Kidney (tissue), 14 donors: ENCODE measurements around the gene DNAJA2. TPM values are rescaled to one million over a fixed set of nuclear protein-coding genes. Genes with fewer than 3 reads are reported as not detected.
A peak's percentile ranks its signal among the peaks of the same experiment; 100 is the strongest.

Experiments
- DNase-seq, 5 donors: peaks; one replicate each; pipeline ENCODE4 v3.0.0-alpha.2; 2013 to 2020
- FAIRE-seq: peaks from 2 replicates; lab custom pipeline; 2012; peaks lifted over from hg19 to GRCh38; lab: Jason Lieb, UNC
- H3K27ac ChIP-seq, 2 donors: one replicate each; pipeline ENCODE4 v1.7.0; 2013; ENCODE audit warnings: low read depth in 2 of 2, low read length in 2 of 2, inconsistent platforms in 1 of 2
- H3K27me3 ChIP-seq: one replicate; pipeline ENCODE4 v1.7.1; 2013; ENCODE audit warnings: low read length, inconsistent platforms; ENCODE audit not compliant: control insufficient read depth, insufficient read depth
- H3K36me3 ChIP-seq, 3 donors: one replicate each; pipeline versions ENCODE4 v1.7.0 to v1.7.1; 2013; ENCODE audit warnings: low read length in 3 of 3, control low read depth in 1 of 3, inconsistent platforms in 1 of 3; ENCODE audit not compliant: insufficient read depth in 3 of 3, control insufficient read depth in 2 of 3
- H3K4me1 ChIP-seq, 3 donors: one replicate each; pipeline versions ENCODE4 v1.7.0 to v1.7.1; 2013; ENCODE audit warnings: low read length in 3 of 3, inconsistent platforms in 1 of 3, low read depth in 1 of 3; ENCODE audit not compliant: control insufficient read depth in 2 of 3, insufficient read depth in 2 of 3
- H3K4me3 ChIP-seq, 3 donors: one replicate each; pipeline versions ENCODE4 v1.7.0 to v1.8.1; 2013; ENCODE audit warnings: low read length in 3 of 3, control low read depth in 1 of 3, inconsistent platforms in 1 of 3
- H3K9ac ChIP-seq, 3 donors: one replicate each; pipeline versions ENCODE4 v1.7.0 to v1.7.1; 2013; ENCODE audit warnings: low read length in 3 of 3, control low read depth in 1 of 3, inconsistent platforms in 1 of 3
- H3K9me3 ChIP-seq, 3 donors: one replicate each; pipeline versions ENCODE4 v1.7.0 to v1.7.1; 2013; ENCODE audit warnings: low read length in 3 of 3, control low read depth in 1 of 3, inconsistent platforms in 1 of 3; ENCODE audit not compliant: control insufficient read depth in 2 of 3, insufficient read depth in 1 of 3
- intact Hi-C: fragments of 100-400 bp; cut with DNase I; formaldehyde crosslinking; loops from one replicate; pipeline ENCODE4 v1.11.1; 2022
- polyA plus RNA-seq: library from polyadenylated mRNA; stranded (reverse); fragments of 350-450 nt; fragmentation: Illumina TruSeq; extraction: RNeasy Lipid Tissue Mini Kit (QIAGEN cat#74804); gene quantifications from one replicate; pipeline ENCODE4 v1.2.3, GENCODE V29; 2014; ENCODE audit warnings: low read depth, low replicate concordance; ENCODE audit not compliant: insufficient read depth
- total RNA-seq: library from RNA; stranded (reverse); fragmentation: NEBNext Ultra II Directional; extraction: Animal tissue kit (Norgen Biotek cat#: 25700); gene quantifications from one replicate; pipeline ENCODE4 v1.2.1, GENCODE V29; 2021
- TF ChIP-seq, protein P1 (sequence below): IDR thresholded peaks from 3 replicates; pipeline ENCODE4 v1.5.1; 2012; ENCODE audit warnings: mild to moderate bottlenecking, moderate library complexity, borderline replicate concordance; ENCODE audit not compliant: insufficient read depth; ENCODE audit errors: extremely low read depth
- donor health status: control.
- donor health status: control.
- donor health status: control.
- donor health status: control.
- donor health status: control.
- donor health status: DM: yes; HTN: yes; CAD: no.
- donor health status: Normal renal cell carcinoma (clear cell type).

DNAJA2 gene
- total and polyA plus RNA-seq, 2 donors from 2014 or later = 47.3 to 54.4 TPM

DNA sequence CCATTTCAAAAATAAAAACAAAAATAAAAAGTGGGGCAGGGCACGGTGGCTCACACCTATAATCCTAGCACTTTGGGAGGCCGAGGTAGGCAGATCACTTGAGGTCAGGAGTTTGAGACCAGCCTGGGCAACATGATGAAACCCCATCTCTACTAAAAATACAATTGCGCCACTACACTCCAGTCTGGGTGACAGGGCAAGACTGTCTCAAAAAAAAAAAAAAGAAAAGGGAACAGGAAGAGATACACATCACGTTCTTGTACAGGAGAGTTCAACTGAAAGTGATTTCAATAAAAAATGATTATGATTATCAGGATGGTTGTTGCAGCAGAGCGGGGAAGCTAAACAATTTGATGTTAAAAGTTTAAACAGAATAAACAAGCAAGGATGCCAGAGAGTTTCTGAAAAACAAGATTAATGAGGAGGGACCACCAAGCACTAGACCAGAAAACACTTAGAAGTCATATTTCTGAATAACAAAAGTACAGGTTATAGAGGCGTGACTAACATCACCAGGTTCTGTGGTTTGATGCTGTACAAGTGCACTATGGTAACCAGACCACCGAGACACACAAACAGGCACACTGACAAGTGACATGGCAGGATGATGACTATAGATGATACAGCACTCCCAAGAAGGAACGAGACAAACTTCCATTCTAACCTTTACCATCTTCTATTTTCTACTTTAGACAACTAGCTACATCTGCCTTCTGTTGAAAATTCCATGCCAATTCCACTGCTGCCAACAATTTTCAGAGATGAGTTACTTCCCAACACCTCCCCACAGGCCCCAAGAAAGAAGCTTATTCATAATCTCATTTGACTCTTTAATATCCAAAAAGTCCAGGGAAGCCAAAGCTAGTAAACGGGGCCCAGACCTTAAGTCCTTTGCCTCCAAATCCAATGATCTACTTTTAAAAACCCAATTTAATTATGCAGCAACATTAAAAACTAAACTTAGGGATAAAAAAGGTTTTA lies 11.8 kb downstream of the DNAJA2 start:
- no peak for DNase-seq
- TF ChIP-seq, protein P1, sequence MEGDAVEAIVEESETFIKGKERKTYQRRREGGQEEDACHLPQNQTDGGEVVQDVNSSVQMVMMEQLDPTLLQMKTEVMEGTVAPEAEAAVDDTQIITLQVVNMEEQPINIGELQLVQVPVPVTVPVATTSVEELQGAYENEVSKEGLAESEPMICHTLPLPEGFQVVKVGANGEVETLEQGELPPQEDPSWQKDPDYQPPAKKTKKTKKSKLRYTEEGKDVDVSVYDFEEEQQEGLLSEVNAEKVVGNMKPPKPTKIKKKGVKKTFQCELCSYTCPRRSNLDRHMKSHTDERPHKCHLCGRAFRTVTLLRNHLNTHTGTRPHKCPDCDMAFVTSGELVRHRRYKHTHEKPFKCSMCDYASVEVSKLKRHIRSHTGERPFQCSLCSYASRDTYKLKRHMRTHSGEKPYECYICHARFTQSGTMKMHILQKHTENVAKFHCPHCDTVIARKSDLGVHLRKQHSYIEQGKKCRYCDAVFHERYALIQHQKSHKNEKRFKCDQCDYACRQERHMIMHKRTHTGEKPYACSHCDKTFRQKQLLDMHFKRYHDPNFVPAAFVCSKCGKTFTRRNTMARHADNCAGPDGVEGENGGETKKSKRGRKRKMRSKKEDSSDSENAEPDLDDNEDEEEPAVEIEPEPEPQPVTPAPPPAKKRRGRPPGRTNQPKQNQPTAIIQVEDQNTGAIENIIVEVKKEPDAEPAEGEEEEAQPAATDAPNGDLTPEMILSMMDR = no peak
- H3K9ac ChIP-seq = no peak overlapping the region

DNA sequence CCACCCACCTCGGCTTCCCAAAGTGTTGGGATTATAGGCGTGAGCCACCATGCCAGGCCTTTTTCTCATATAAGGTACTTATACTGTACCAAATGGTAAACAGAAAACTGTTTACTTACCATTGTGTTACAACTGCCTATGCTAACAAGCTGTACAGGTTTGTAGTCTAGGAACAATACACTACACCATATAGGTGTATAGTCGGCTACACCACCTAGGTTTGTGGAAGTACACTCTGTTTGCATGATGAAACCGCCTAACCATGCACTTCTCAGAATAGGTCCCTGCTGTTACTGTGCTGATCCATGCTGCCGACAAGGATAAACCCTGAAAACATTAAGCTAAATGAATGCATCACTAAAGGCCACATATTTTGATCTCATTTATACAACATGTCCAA lies 18.9 kb downstream of the DNAJA2 start:
- H3K27ac ChIP-seq = no peak overlapping the region
- H3K9ac ChIP-seq = no peak overlapping the region
- no peaks in the 10 kb centered on the region for H3K9me3 ChIP-seq
- no peaks in the 10 kb centered on the region for H3K27me3 ChIP-seq
- intact Hi-C loops = no loop called here
- TF ChIP-seq, protein P1 = no peak
- peaks cover 0 to 5% (median 0%) of the 10 kb centered on the region in 3 donors for H3K4me1 ChIP-seq
- DNase-seq (no peak), FAIRE-seq (no peak)
- H3K4me3 ChIP-seq = no peak overlapping the region
- H3K36me3 ChIP-seq = peaks cover 5 to 20% (median 17%) of the 10 kb centered on the region in 3 donors

More for the DNA sequence above, 11.8 kb downstream of the DNAJA2 start:
- Histone ChIP-seq H3K27ac (no peak overlapping the region), H3K9me3 (no peaks in the 10 kb centered on the region), H3K36me3 (peaks cover 14 to 59% (median 31%) of the 10 kb centered on the region in 3 donors), H3K4me1 (peaks cover 0 to 8% (median 3%) of the 10 kb centered on the region in 3 donors), H3K27me3 (no peaks in the 10 kb centered on the region), H3K4me3 (no peak overlapping the region)
- FAIRE-seq = no peak
- intact Hi-C loops = no loop called here

DNA sequence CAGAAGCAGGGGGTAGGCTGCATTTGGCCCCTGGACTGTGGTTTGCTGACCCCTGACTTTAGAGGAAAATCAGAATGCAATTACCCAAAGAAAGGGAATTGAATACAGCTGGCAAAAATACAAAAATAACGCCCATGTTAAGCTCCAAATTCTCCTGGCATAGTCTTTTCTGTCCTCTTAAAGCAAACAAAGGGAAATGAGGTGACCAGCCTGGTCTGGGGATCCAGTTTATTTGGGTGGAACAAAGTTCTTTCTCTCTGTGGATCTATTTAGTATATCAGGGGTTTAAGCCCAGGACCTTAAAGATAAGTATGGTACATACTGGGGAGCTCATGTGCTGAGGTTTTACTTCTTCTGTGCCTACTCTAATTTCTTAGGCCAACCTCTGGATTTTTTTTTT lies 23.5 kb downstream of the DNAJA2 start:
- H3K27me3 ChIP-seq = no peaks in the 10 kb centered on the region
- H3K9ac ChIP-seq = no peak overlapping the region
- no peak overlapping the region for H3K27ac ChIP-seq
- H3K4me1 ChIP-seq = no peaks in the 10 kb centered on the region
- DNase-seq = peak in 1 of 5 donors; percentile 3
- H3K4me3 ChIP-seq = no peak overlapping the region
- H3K36me3 ChIP-seq = peaks cover 0 to 5% (median 0%) of the 10 kb centered on the region in 3 donors
- no peaks in the 10 kb centered on the region for H3K9me3 ChIP-seq
- FAIRE-seq = no peak
- TF ChIP-seq, protein P1 = no peak
- intact Hi-C loops = no loop called here
